Endothelial cell of umbilical vein (primary cell): ENCODE data around the gene NUMA1. TPM values are rescaled to one million over a fixed set of nuclear protein-coding genes. Genes with fewer than 3 reads are reported as not detected.

ENCODE experiments used
- BruUV-seq: library from RNA; stranded (reverse); fragments of 400-500 nt; replicated peaks from 2 replicates; lab custom pipeline; 2021; lab: Mats Ljungman, UMichigan
- CTCF ChIA-PET: fragments of 300-600, 350-600 bp; sonication (Branson Sonifier 250); formaldehyde crosslinking; loops from one replicate; lab custom pipeline; 2021; ENCODE audit warnings: antibody characterized with exemption, inconsistent platforms; lab: Charles Lee
- POLR2A ChIA-PET: fragments of 300-600, 350-600 bp; sonication (Branson Sonifier 250); formaldehyde crosslinking; loops from one replicate; lab custom pipeline; 2021; ENCODE audit warnings: antibody characterized with exemption, inconsistent platforms; lab: Charles Lee
- DNase-seq: peaks from one replicate; pipeline ENCODE4 v3.0.0-alpha.2; 2011; ENCODE audit warnings: low read depth, low spot score
- FAIRE-seq: peaks from 2 replicates; lab custom pipeline; 2011; peaks lifted over from hg19 to GRCh38; lab: Jason Lieb, UNC
- H2AFZ ChIP-seq: 2 replicates; pipeline ENCODE4 v1.6.0; 2012; ENCODE audit warnings: low read depth, low read length, control low read depth, inconsistent platforms
- H3K27ac ChIP-seq: 2 replicates; pipeline ENCODE4 v1.5.1; 2011; ENCODE audit warnings: low read depth, mild to moderate bottlenecking, control low read depth, low read length, moderate library complexity; ENCODE audit not compliant: insufficient read depth
- H3K27me3 ChIP-seq, 2 experiments: 2 replicates each; pipeline versions ENCODE4 v1.6.0 to v1.6.1; 2011; ENCODE audit warnings: low read length in 2 of 2, mixed read lengths in 1 of 2; ENCODE audit not compliant: control insufficient read depth in 2 of 2, insufficient read depth in 2 of 2
- H3K36me3 ChIP-seq, 2 experiments: 2 replicates in 1 of 2; 3 replicates in 1 of 2; pipeline ENCODE4 v1.5.1; 2011; ENCODE audit warnings: low read length in 2 of 2, mild to moderate bottlenecking in 1 of 2, moderate library complexity in 1 of 2; ENCODE audit not compliant: control insufficient read depth in 2 of 2, insufficient read depth in 2 of 2; ENCODE audit errors: extremely low read depth in 1 of 2
- H3K4me1 ChIP-seq: 3 replicates; pipeline ENCODE4 v1.5.1; 2011; ENCODE audit warnings: mild to moderate bottlenecking, low read length; ENCODE audit not compliant: control insufficient read depth, insufficient read depth; ENCODE audit errors: extremely low read depth
- H3K4me2 ChIP-seq: 2 replicates; pipeline ENCODE4 v1.6.1; 2011; ENCODE audit warnings: low read length, control low read depth, mixed read lengths; ENCODE audit not compliant: insufficient read depth
- H3K4me3 ChIP-seq, 3 experiments: fragments of 200-600 bp in 1 of 3; sonication (generic), shearing (Covaris generic) in 1 of 3; replicated peaks in 1 of 3; 2 replicates each; pipeline ENCODE4 v1.5.1; 2011 to 2016; ENCODE audit warnings: control low read depth in 3 of 3, low read length in 3 of 3, mild to moderate bottlenecking in 2 of 3, inconsistent platforms in 1 of 3, low read depth in 1 of 3, moderate library complexity in 1 of 3; ENCODE audit not compliant: insufficient read depth in 1 of 3
- H3K79me2 ChIP-seq: 2 replicates; pipeline ENCODE4 v1.6.0; 2012; ENCODE audit warnings: low read length, inconsistent platforms; ENCODE audit not compliant: control insufficient read depth, insufficient read depth
- H3K9ac ChIP-seq: replicated peaks from 2 replicates; pipeline ENCODE3; 2011; ENCODE audit warnings: low read length, control low read depth; ENCODE audit not compliant: insufficient read depth; ENCODE audit errors: extremely low read depth
- H3K9me1 ChIP-seq: replicated peaks from 3 replicates; pipeline ENCODE4 v1.6.0; 2011; ENCODE audit warnings: mild to moderate bottlenecking, low read length; ENCODE audit not compliant: control insufficient read depth, insufficient read depth; ENCODE audit errors: extremely low read depth
- H3K9me3 ChIP-seq: replicated peaks from 2 replicates; pipeline ENCODE4 v1.5.1; 2012; ENCODE audit warnings: low read length, inconsistent platforms; ENCODE audit not compliant: control insufficient read depth, insufficient read depth
- H4K20me1 ChIP-seq: replicated peaks from 2 replicates; pipeline ENCODE3; 2011; ENCODE audit warnings: mild to moderate bottlenecking, low read length; ENCODE audit not compliant: control insufficient read depth, insufficient read depth; ENCODE audit errors: extremely low read depth
- EZH2 ChIP-seq: IDR thresholded peaks from 2 replicates; pipeline ENCODE4 v1.6.1; 2012; ENCODE audit warnings: borderline replicate concordance, low read depth, mild to moderate bottlenecking, moderate library complexity, low read length, inconsistent platforms; ENCODE audit not compliant: severe bottlenecking
- FOS ChIP-seq: IDR thresholded peaks from 2 replicates; pipeline ENCODE4 v1.6.1; 2011; ENCODE audit warnings: mild to moderate bottlenecking, low read length, moderate library complexity, borderline replicate concordance; ENCODE audit not compliant: insufficient read depth
- JUN ChIP-seq: IDR thresholded peaks from 2 replicates; pipeline ENCODE4 v1.6.1; 2011; ENCODE audit warnings: borderline replicate concordance, low read depth; ENCODE audit not compliant: insufficient read length, insufficient read depth
- POLR2AphosphoS5 ChIP-seq: IDR thresholded peaks from 2 replicates; pipeline ENCODE4 v1.6.1; 2012; ENCODE audit warnings: low read depth, mild to moderate bottlenecking, control low read depth, low read length, moderate library complexity; ENCODE audit not compliant: insufficient read depth
- dilution Hi-C: fragments of 300-500 bp; cut with MboI; formaldehyde crosslinking; loops from one replicate; pipeline ENCODE4 v1.15.0; 2019; ENCODE audit warnings: low sequenced_read_pairs; ENCODE audit not compliant: extremely low pct_ligation_motif_present
- intact Hi-C: fragments of 100-400 bp; cut with micrococcal nuclease; formaldehyde crosslinking; loops from one replicate; pipeline ENCODE4 v1.10.0; 2022
- polyA plus RNA-seq, 4 experiments: library from polyadenylated mRNA; depleted of rRNA in 3 of 4; stranded (reverse) in 3 of 4; unstranded in 1 of 4; fragments of >200 nt; gene quantifications; 2 replicates each; pipeline versions ENCODE4 v1.2.1 to v1.2.3, GENCODE V29; 2011 to 2012; ENCODE audit warnings: missing spikeins in 1 of 4
- total RNA-seq: library from RNA; stranded (reverse); gene quantifications from 2 replicates; pipeline ENCODE4 v1.2.3, GENCODE V29; 2021

The NUMA1 gene
- total and polyA plus RNA-seq, 2 donors (not counting 3 experiments of a cell fraction or from before 2014, with no cell fraction given) = 120 to 164 TPM

DNA sequence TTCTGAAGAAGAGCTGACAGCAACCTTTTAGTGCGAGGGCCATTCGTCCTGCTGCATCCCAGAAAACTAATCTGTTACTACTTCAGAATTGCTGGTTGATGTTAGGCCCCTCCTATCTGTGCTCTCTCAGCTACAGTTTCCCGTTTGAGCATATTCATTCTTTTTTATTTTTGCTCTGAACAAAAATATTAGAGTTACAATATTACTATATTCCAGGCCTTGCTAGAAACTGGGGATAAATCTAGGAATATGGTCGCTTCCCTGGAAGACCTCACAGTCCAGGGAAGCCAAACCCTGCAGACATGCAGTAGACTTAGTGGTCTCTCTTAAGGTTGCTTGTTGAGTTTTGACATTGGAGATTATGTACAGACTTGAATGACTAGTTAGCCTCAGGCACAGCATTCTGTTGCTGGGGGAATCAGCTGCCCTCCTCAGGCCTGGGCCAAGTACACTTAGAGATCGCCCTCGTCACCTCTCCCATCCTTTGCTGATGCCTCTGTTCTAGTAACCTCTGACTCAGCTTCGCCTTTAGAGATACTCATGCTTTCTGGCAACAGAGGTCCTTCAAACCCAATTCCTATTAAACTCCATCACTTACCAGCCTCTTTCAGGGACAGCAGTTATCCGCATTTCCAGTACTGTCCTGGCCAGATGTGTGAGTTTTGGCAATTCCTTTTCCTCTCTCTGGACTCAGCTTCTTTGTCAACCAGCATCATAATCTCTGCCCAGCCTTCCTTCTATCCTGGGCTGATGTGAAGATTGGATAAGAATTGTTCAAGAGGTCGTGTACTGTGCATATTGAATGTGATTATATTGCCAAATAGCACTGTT lies 32.9 kb upstream of the NUMA1 start:
- FAIRE-seq = peak; percentile 44
- dilution Hi-C loops = no loop called here
- intact Hi-C loops = loop anchor here (1.0 to 5.0 kb wide), 6 partner anchors 10 to 319 kb away; partner anchors contain the start of genes CLPB, LAMTOR1, LRRC51 and NUMA1
- peak overlapping the region in 2 of 3 experiments; percentile 27 to 53 for H3K4me3 ChIP-seq
- no peaks in the 10 kb centered on the region for H4K20me1 ChIP-seq
- H3K79me2 ChIP-seq = no peaks in the 10 kb centered on the region
- H3K27ac ChIP-seq = peak overlapping the region; percentile 90
- no peaks in the 10 kb centered on the region for H3K36me3 ChIP-seq
- no peaks in the 10 kb centered on the region for H3K9me3 ChIP-seq
- ChIA-PET POLR2A (interaction anchor here (0.8 to 1.2 kb wide), 6 partner anchors 13 to 185 kb away, joined by 3 to 5 read pairs (median 3); partner anchors contain the start of gene RNF121), CTCF (interaction anchor here (0.6 to 3.8 kb wide), 5 partner anchors 12 to 318 kb away, joined by 3 to 19 read pairs (median 5); no protein-coding TSS in a partner anchor)
- peaks cover 14% of the 10 kb centered on the region for H3K4me1 ChIP-seq
- BruUV-seq = TSS peak; percentile 96
- no peak for DNase-seq
- TF ChIP-seq POLR2AphosphoS5 = no peak
- no peak for TF ChIP-seq FOS
- TF ChIP-seq EZH2 = no peak
- TF ChIP-seq JUN = no peak
- peak overlapping the region; percentile 95 for H3K9ac ChIP-seq
- peaks cover 0 to 3% of the 10 kb centered on the region in 2 experiments for H3K27me3 ChIP-seq
- peak overlapping the region; percentile 61 for H3K4me2 ChIP-seq
- no peaks in the 10 kb centered on the region for H3K9me1 ChIP-seq
- H2AFZ ChIP-seq = peak overlapping the region; percentile 71
